Vagina (tissue), 2 donors: Measurements from ENCODE around the gene S100A10. TPM values are rescaled to one million over a fixed set of nuclear protein-coding genes. Genes with fewer than 3 reads are reported as not detected.
A peak's percentile ranks its signal among the peaks of the same experiment; 100 is the strongest.

ENCODE experiments used
- DNase-seq, 2 donors: peaks; one replicate each; pipeline ENCODE4 v3.0.0-alpha.2; 2017; ENCODE audit errors: extremely low spot score in 2 of 2
- H3K27ac ChIP-seq: fragments of 200-600 bp; sonication (generic); one replicate; pipeline ENCODE4 v1.5.1; 2019
- H3K27me3 ChIP-seq: fragments of 200-600 bp; sonication (generic); one replicate; pipeline ENCODE4 v1.5.1; 2019
- H3K36me3 ChIP-seq, 2 donors: fragments of 200-600 bp; sonication (generic); one replicate each; pipeline ENCODE4 v1.5.1; 2017 to 2019
- H3K4me1 ChIP-seq: fragments of 200-600 bp; sonication (generic); one replicate; pipeline ENCODE4 v1.5.1; 2019
- H3K4me3 ChIP-seq, 2 donors: fragments of 200-600 bp; sonication (generic); 1 replicate in 1 of 2; 2 replicates in 1 of 2; pipeline ENCODE4 v1.5.1; 2016 to 2019
- H3K9me3 ChIP-seq: fragments of 200-600 bp; sonication (generic); one replicate; pipeline ENCODE4 v1.5.1; 2019
- CTCF ChIP-seq, 3 experiments: fragments of 450-650 bp in 2 of 3; fragments of 200-600 bp in 1 of 3; sonication (generic) in 1 of 3; IDR thresholded peaks; one replicate each; pipeline ENCODE4 v1.5.1; 2017 to 2019; ENCODE audit warnings: antibody characterized with exemption in 3 of 3, mild to moderate bottlenecking in 2 of 3, moderate library complexity in 2 of 3
- POLR2A ChIP-seq, 2 donors: fragments of 450-650 bp; IDR thresholded peaks; one replicate each; pipeline ENCODE4 v1.6.1; 2017; ENCODE audit warnings: antibody characterized with exemption in 2 of 2, mild to moderate bottlenecking in 2 of 2, moderate library complexity in 2 of 2
- POLR2AphosphoS5 ChIP-seq, 2 donors: sonication (generic); formaldehyde crosslinking; IDR thresholded peaks; one replicate each; pipeline ENCODE4 v1.9.0; 2017; ENCODE audit warnings: antibody characterized with exemption in 2 of 2, mild to moderate bottlenecking in 2 of 2, low read depth in 1 of 2; ENCODE audit not compliant: insufficient read depth in 1 of 2
- intact Hi-C: fragments of 100-400 bp; cut with DNase I; formaldehyde crosslinking; loops from one replicate; pipeline ENCODE4 v1.15.1; 2023
- total RNA-seq: library from RNA; depleted of rRNA; stranded (reverse); fragments of >200 nt; gene quantifications from one replicate; pipeline ENCODE4 v1.2.3, GENCODE V29; 2016

Gene S100A10
- total RNA-seq, 1 donor from 2014 or later: 176 TPM

DNA sequence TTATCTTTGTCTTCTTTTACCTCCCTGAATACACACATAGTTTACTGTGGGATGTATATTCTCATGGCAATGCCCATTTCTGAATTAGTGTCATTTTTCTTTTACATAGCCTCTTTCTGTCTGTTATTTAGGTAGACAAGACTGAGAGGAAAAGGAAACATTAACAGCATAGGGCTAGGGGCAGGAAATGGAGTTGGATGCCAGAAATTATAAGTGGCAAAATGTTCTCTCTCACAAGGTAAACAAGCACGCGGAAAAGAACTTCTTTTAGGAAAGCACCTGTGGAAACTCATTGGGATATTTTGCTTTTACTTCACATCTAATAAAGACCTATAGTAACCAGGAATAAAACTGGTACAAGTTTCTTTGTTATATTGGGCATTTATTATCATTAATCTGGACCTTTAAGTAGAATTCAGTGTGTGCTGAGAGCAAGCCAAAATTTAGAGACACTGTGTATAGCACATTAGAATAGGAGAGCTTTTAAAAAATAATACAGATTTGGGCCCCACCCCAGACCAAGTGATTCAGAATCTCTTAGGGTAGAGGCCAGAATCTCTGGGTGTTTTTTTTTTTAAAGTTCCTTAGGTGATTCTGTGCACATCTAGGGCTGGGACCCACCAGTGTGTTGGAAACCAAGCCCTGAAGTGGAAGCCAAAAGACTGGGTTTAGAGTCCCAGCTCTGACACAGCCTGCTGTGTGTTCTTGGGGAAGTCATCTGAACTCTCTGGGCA lies 32.7 kb downstream of the S100A10 start:
- intact Hi-C loops: no loop called here
- peaks cover 4% of the 10 kb centered on the region for H3K4me1 ChIP-seq
- H3K36me3 ChIP-seq: no peaks in the 10 kb centered on the region
- DNase-seq: no peak
- H3K4me3 ChIP-seq: no peak overlapping the region
- H3K27me3 ChIP-seq: no peaks in the 10 kb centered on the region
- no peaks in the 10 kb centered on the region for H3K9me3 ChIP-seq
- TF ChIP-seq POLR2A (IDR thresholded peaks at IDR 0.05) (no peak), POLR2AphosphoS5 (IDR thresholded peaks at IDR 0.05; ENCODE audit: insufficient read depth in 1 of 2, low read depth in 1 of 2) (no peak)
- H3K27ac ChIP-seq: no peak overlapping the region

- no peaks in the 10 kb centered on the region for H3K27me3 ChIP-seq
- H3K9me3 ChIP-seq: no peaks in the 10 kb centered on the region
- no peaks in the 10 kb centered on the region for H3K4me1 ChIP-seq
- no peaks in the 10 kb centered on the region for H3K36me3 ChIP-seq
- intact Hi-C loops: no loop called here
- no peak for DNase-seq
- H3K4me3 ChIP-seq: no peak overlapping the region
- TF ChIP-seq POLR2AphosphoS5 (IDR thresholded peaks at IDR 0.05; ENCODE audit: insufficient read depth in 1 of 2, low read depth in 1 of 2): peak in 1 of 2 donors; percentile 43
- TF ChIP-seq CTCF (IDR thresholded peaks at IDR 0.05): no peak
- no peak for TF ChIP-seq POLR2A (IDR thresholded peaks at IDR 0.05)
- no peak overlapping the region for H3K27ac ChIP-seq
Observed at GRCh38 chr1:151958959-151959358, 34.7 kb downstream of the S100A10 start.

- H3K4me3 ChIP-seq: no peak overlapping the region
- TF ChIP-seq POLR2AphosphoS5 (IDR thresholded peaks at IDR 0.05; ENCODE audit: insufficient read depth in 1 of 2, low read depth in 1 of 2): no peak
- no peaks in the 10 kb centered on the region for H3K9me3 ChIP-seq
- H3K36me3 ChIP-seq: no peaks in the 10 kb centered on the region
- no peaks in the 10 kb centered on the region for H3K4me1 ChIP-seq
- intact Hi-C loops: no loop called here
- no peak for DNase-seq
- H3K27ac ChIP-seq: no peak overlapping the region
- no peaks in the 10 kb centered on the region for H3K27me3 ChIP-seq
Observed at GRCh38 chr1:151956957-151957497, 36.6 kb downstream of the S100A10 start.

- H3K27me3 ChIP-seq: no peaks in the 10 kb centered on the region
- intact Hi-C loops: no loop called here
- H3K4me1 ChIP-seq: no peaks in the 10 kb centered on the region
- no peak for DNase-seq
- H3K4me3 ChIP-seq: no peak overlapping the region
- no peak for TF ChIP-seq CTCF (IDR thresholded peaks at IDR 0.05)
- no peak for TF ChIP-seq POLR2AphosphoS5 (IDR thresholded peaks at IDR 0.05; ENCODE audit: insufficient read depth in 1 of 2, low read depth in 1 of 2)
- TF ChIP-seq POLR2A (IDR thresholded peaks at IDR 0.05): no peak
- no peaks in the 10 kb centered on the region for H3K9me3 ChIP-seq
- H3K27ac ChIP-seq: no peak overlapping the region
- no peaks in the 10 kb centered on the region for H3K36me3 ChIP-seq
Observed at GRCh38 chr1:151953409-151954094, 40.1 kb downstream of the S100A10 start.

DNA sequence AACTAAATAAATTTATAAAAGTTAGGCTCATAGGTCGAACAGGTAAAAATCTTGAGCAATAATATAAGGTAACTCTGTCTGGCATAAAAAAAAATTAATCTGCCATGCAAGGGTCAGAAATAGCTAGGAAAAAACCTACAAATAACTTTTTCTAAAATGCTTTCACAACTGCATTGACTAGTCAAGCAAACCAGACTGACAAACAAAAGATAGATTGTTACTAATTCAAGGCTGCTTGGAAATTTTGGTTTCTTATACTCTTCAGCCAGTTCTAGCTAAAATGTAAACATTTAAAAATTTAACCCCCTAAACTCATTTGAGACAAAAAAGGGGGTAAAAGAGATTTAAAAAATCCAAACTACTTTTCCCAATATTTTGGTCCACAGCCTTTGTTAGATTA lies 40.8 kb downstream of the S100A10 start:
- no peak for TF ChIP-seq CTCF (IDR thresholded peaks at IDR 0.05)
- no peak for TF ChIP-seq POLR2A (IDR thresholded peaks at IDR 0.05)
- no peak for TF ChIP-seq POLR2AphosphoS5 (IDR thresholded peaks at IDR 0.05; ENCODE audit: insufficient read depth in 1 of 2, low read depth in 1 of 2)
- Histone ChIP-seq H3K27ac (no peak overlapping the region), H3K4me3 (no peak overlapping the region), H3K27me3 (no peaks in the 10 kb centered on the region), H3K4me1 (no peaks in the 10 kb centered on the region), H3K9me3 (no peaks in the 10 kb centered on the region), H3K36me3 (no peaks in the 10 kb centered on the region)
- intact Hi-C loops: no loop called here
- DNase-seq: no peak
